Peyer's patch (tissue), 4 donors: ENCODE measurements around the gene FBXO47.

ENCODE experiments used
- POLR2A ChIP-seq, 2 donors: fragments of 450-650 bp; IDR thresholded peaks; one replicate each; pipeline ENCODE4 v1.5.1; 2017; ENCODE audit warnings: antibody characterized with exemption in 2 of 2, mild to moderate bottlenecking in 2 of 2, moderate library complexity in 2 of 2
- TF ChIP-seq, protein P1 (sequence below), 6 experiments: fragments of 450-650 bp in 4 of 6; fragments of 200-600 bp in 2 of 6; sonication (generic) in 1 of 6; IDR thresholded peaks; one replicate each; pipeline ENCODE4 v1.5.1; 2017 to 2019; ENCODE audit warnings: antibody characterized with exemption in 6 of 6, mild to moderate bottlenecking in 3 of 6, moderate library complexity in 1 of 6

DNA sequence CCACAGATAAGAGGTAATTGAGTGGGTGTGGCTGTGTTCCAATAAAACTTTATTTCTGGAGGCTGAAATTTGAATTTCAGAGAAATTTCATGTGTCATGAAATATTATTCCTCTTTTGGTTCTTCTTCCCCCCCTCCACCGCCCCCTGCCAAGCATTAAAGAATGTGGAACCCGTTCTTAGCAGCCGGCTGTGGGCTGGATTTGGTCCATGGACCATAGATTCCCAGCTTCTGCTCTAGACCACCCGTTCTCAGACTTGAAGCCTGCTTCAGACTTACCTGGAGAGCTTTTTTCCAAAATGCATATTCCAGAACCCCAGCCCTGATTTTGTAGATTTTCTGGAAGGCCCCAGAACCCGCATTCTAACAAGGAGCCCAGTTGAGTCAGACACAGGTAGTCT is 56.9 kb downstream of the FBXO47 start:
- TF ChIP-seq, protein P1, sequence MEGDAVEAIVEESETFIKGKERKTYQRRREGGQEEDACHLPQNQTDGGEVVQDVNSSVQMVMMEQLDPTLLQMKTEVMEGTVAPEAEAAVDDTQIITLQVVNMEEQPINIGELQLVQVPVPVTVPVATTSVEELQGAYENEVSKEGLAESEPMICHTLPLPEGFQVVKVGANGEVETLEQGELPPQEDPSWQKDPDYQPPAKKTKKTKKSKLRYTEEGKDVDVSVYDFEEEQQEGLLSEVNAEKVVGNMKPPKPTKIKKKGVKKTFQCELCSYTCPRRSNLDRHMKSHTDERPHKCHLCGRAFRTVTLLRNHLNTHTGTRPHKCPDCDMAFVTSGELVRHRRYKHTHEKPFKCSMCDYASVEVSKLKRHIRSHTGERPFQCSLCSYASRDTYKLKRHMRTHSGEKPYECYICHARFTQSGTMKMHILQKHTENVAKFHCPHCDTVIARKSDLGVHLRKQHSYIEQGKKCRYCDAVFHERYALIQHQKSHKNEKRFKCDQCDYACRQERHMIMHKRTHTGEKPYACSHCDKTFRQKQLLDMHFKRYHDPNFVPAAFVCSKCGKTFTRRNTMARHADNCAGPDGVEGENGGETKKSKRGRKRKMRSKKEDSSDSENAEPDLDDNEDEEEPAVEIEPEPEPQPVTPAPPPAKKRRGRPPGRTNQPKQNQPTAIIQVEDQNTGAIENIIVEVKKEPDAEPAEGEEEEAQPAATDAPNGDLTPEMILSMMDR (IDR thresholded peaks at IDR 0.05), result no peak
- no peak for TF ChIP-seq POLR2A (IDR thresholded peaks at IDR 0.05)
